ENCODE measurements around the gene JMJD8.
A peak's percentile ranks its signal among the peaks of the same experiment; 100 is the strongest.

The JMJD8 gene

GRCh38 chr16:677316-678190, 6.6 kb downstream of the JMJD8 start:
- DNase-seq (ENCODE audit: low read depth in 2 of 3, low spot score in 2 of 3) = no peak

GRCh38 chr16:676913-677312, 7.2 kb downstream of the JMJD8 start:
- no peak for DNase-seq (ENCODE audit: low read depth in 2 of 3, low spot score in 2 of 3)

DNA sequence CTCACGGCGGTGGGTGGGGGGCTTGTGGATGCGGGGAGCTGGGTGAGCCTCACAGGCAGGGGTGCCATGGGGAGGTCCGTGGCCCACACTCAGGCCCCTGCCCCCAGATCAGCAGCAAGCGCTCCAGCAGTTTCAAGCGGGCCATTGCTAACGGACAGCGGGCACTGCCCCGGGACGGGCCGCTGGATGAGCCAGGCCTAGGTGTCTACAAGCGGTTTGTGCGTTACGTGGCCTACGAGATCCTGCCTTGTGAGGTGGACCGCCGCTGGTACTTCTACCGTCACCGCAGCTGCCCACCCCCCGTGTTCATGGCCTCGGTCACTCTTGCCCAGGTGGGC, 7.6 kb downstream of the JMJD8 start:
- DNase-seq (ENCODE audit: low read depth in 2 of 3, low spot score in 2 of 3) = no peak

GRCh38 chr16:675884-676564, 8.1 kb downstream of the JMJD8 start:
- no peak for DNase-seq (ENCODE audit: low read depth in 2 of 3, low spot score in 2 of 3)

DNA sequence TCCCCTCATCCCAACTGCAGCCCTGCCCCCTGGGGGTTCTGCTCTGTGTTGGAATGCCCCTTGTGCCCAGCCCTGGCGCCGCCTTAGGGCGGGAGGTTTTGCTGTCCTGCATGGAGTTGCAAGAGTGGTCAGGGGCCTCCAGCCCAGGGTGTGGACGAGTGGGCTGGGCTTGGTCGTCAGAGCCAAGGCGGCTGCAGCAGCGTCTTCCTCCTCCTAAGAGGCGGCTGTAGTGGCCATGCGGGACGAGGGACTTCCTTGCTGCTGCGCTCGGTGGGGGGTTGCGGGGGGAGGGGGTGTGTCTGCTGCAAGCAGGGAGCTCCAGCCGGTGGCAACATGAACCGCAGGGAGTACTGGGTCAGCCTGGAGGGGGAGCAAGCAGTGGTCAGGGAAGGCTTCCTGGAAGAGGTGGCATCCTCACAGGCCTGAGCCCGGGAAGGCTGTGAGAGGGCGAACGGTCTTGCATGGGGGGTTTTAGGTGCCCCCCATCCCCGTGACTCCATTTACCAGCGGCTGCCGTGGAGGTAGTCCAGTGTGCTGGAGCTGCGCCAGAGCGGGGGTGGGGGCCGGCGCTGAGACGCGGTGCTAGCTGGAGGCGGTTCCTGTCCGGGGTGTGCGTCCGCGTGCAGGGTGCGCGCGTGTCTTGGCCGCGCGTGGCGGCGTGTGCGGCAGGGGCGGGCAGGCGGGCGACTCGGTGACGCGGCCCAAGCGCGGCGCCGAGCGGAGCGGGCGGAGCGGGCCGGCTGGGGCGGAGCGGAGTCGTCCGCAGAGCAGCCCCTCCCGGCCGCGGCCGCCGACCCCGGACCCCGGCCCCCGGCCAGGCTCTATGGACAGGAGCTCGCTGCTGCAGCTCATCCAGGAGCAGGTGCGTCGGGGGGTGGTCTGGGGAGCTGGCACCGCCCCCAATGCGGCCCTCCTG, 8.9 kb downstream of the JMJD8 start, which contains the start of gene RHBDL1:
RHBDL1 (plus strand) TSS at position 704 of the 916 bp plus-strand sequence; CDS start at position 824, 120 bp downstream.
- no peak for DNase-seq (ENCODE audit: low read depth in 2 of 3, low spot score in 2 of 3)

DNA sequence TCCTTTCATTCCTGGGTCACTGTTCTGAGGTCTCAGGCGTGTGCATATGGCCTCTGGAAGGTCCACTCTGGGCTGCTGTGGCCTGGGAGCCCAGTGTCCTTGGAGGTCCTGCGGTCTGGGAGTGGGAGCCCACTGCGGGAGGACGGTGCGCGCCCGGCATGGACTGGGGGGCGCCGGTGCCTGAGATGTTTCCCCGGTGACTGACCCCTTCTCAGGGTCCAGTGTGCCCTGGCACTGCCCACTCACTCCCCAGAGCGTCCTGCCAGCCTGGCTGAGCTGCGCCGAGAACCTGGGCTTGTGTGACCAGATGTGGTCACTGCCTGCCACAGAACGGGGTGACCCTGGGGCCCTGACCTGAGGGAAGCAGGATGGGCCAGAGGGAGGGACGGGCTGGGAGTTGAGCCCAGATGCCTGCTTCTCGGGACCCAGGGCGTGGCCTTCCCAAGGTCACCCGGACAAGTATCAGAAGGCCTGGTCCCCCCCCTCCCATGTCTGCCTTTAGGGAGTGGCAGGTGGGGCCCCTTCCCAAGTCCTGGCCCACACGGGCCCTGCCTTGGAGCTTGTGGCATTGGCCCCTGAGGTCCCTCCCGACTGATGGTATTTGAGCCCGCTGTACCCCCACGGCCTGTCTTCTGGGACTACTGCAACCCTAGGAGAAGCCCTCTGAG, 9.8 kb downstream of the JMJD8 start:
- DNase-seq (ENCODE audit: low read depth in 2 of 3, low spot score in 2 of 3) = no peak

- DNase-seq (ENCODE audit: low read depth in 2 of 3, low spot score in 2 of 3) = no peak
Observed at GRCh38 chr16:673399-673991, 10.6 kb downstream of the JMJD8 start.

DNA sequence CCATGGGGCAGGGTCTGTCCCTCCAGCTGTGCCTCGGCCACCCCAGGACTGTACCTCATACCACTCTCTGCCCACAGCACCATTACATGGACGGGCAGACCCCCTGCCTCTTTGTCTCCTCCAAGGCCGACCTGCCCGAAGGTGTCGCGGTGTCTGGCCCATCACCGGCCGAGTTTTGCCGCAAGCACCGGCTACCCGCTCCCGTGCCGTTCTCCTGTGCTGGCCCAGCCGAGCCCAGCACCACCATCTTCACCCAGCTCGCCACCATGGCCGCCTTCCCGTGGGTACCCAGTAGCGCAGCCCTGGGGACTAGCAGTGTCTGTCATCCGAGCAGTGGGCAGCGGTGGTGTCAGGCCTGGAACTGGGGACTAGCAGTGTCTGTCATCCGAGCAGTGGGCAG, 11.3 kb downstream of the JMJD8 start:
- no peak for DNase-seq (ENCODE audit: low read depth in 2 of 3, low spot score in 2 of 3)

- no peak for DNase-seq (ENCODE audit: low read depth in 2 of 3, low spot score in 2 of 3)
Observed at GRCh38 chr16:672371-672770, 11.8 kb downstream of the JMJD8 start.

DNA sequence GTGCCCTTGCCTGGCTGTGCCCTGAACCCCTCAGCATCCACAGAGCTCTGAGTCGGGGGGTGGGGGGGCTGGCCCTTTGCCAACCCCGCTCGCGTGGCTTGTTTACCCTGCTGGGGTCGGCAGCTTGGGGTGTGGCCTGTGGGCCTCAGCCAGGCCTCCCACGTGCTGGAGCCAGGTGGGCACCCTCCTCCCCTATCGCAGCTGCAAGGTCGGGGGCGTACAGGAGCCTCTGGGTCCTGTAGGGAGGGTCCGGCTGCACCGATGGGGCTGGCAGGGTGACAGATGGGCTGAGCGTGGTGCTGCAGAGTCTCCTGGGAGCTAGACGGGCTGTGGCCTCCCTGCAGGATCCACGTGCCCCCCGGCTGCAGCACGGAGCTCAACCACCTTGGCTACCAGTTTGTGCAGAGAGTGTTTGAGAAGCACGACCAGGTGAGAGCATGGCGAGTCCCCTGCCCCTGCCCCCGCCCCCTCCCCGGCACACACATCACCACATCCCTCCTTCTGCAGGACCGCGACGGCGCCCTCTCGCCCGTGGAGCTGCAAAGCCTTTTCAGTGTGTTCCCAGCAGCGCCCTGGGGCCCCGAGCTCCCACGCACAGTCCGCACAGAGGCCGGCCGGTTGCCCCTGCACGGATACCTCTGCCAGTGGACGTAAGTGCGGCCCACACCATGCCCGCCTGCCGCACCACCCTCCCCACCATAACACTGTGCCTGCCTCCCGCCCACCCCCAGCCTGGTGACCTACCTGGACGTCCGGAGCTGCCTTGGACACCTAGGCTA, 12.6 kb downstream of the JMJD8 start:
- DNase-seq (ENCODE audit: low read depth in 2 of 3, low spot score in 2 of 3) = no peak

- no peak for DNase-seq (ENCODE audit: low read depth in 2 of 3, low spot score in 2 of 3)
Observed at GRCh38 chr16:670485-671352, 13.4 kb downstream of the JMJD8 start.

GRCh38 chr16:669666-670065, 14.5 kb downstream of the JMJD8 start:
- no peak for DNase-seq (ENCODE audit: low read depth in 2 of 3, low spot score in 2 of 3)

GRCh38 chr16:668519-669171, 15.5 kb downstream of the JMJD8 start:
- DNase-seq (ENCODE audit: low read depth in 2 of 3, low spot score in 2 of 3) = no peak

DNA sequence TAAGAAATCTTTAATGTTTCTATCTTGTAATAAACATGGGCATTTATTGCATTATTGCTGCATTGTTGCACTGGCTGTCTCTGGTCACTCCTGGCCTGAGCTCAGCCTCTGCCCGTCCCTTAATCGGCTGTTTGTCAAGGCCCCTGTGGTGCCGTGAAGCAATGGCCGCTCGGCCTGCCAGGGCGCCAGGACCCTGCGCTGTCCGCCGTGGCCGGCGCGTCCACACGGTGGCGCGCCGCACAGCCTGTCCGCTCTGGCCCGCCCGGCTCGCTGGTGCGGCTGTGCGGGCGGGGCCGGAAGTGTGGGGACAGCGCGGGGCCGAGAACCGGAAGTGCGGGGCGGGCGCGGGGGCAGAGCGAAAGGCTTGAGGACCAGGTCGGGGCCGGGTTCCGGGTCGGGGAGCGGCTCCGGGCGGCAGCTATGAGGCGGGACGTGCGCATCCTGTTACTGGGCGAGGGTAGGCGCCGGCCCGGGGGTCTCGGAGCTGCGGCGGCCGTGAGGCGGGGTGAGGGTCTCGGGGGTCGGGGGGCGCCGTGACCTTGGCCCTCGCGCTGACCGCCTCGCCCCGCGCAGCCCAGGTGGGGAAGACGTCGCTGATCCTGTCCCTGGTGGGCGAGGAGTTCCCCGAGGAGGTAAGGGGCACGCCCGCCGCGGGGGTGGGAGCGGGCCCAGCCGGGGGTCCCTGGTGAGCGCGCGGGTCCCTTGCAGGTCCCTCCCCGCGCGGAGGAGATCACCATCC, 16.2 kb downstream of the JMJD8 start, which contains the start of gene RHOT2:
RHOT2 (plus strand) TSS at position 353 of the 739 bp plus-strand sequence; CDS start at position 421, 68 bp downstream.
- DNase-seq (ENCODE audit: low read depth in 2 of 3, low spot score in 2 of 3) = peak; percentile 87 to 95 (median 92)

DNA sequence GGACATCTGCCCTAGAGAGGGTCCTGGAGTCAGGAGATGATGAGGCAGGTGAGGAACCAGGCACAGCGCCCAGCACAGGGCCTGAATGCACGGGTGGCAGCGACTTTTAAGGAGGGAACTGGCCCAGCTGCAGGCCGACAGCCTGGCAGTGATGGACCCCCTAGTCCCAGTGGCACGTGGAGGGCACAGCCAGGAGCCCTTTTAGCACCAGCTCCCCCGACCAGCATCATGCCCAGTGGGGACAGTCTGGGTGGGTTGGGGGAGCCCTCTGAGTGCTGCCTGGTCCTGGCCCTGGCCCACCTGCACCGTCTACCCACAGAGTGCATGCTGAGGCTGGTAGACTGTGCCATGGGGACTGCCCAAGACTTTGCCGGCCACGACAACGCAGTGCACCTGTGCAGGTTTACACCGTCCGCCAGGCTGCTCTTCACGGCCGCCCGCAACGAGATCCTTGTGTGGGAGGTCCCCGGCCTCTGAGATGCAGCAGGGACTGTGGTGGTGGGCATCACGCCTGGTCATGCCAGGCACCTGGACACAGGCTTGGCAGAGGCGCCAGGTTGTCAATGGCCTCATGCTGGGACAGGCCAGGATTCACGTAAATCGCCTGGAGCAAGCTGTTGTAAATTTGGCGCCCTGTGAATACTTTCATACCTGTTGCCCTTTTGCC, 16.9 kb downstream of the JMJD8 start:
- DNase-seq (ENCODE audit: low read depth in 2 of 3, low spot score in 2 of 3) = no peak

- no peak for DNase-seq (ENCODE audit: low read depth in 2 of 3, low spot score in 2 of 3)
Observed at GRCh38 chr16:666572-666971, 17.6 kb downstream of the JMJD8 start.

- no peak for DNase-seq (ENCODE audit: low read depth in 2 of 3, low spot score in 2 of 3)
Observed at GRCh38 chr16:662597-662996, 21.5 kb downstream of the JMJD8 start.
